GM23338 (cell line): ENCODE results near the gene SUMO4. TPM values are rescaled to one million over a fixed set of nuclear protein-coding genes. Genes with fewer than 3 reads are reported as not detected.

Experiments
- ATAC-seq: fragments of 200-7000 bp; cut with Tn5 transposase; 3 replicates; pipeline ENCODE4 v1.9.1; 2020
- DNase-seq: peaks from one replicate; pipeline ENCODE4 v3.0.0-alpha.2; 2015; ENCODE audit warnings: low spot score
- H2AFZ ChIP-seq: fragments of 200-600 bp; sonication (generic); 2 replicates; pipeline ENCODE4 v1.8.0; 2016; ENCODE audit warnings: antibody characterized with exemption, mild to moderate bottlenecking, moderate library complexity
- H3F3A ChIP-seq: fragments of 200-600 bp; sonication (generic); replicated peaks from 2 replicates; pipeline ENCODE4 v1.8.0; 2017; ENCODE audit warnings: antibody characterized with exemption, mixed run types, low read depth
- H3K27ac ChIP-seq: fragments of 200-600 bp; sonication (generic); 2 replicates; pipeline ENCODE4 v1.6.1; 2016; ENCODE audit warnings: low read depth
- H3K27me3 ChIP-seq: fragments of 200-600 bp; sonication (generic); 2 replicates; pipeline ENCODE4 v1.8.0; 2016; ENCODE audit warnings: mild to moderate bottlenecking, mixed run types, moderate library complexity; ENCODE audit not compliant: insufficient read depth
- H3K36me3 ChIP-seq: fragments of 200-600 bp; sonication (generic); 2 replicates; pipeline ENCODE4 v1.8.0; 2016; ENCODE audit warnings: mild to moderate bottlenecking; ENCODE audit not compliant: insufficient read depth
- H3K4me1 ChIP-seq: fragments of 200-600 bp; sonication (generic); 2 replicates; pipeline ENCODE4 v1.8.0; 2016; ENCODE audit warnings: mild to moderate bottlenecking, moderate library complexity; ENCODE audit not compliant: insufficient read depth
- H3K4me2 ChIP-seq: fragments of 200-600 bp; sonication (generic); 2 replicates; pipeline ENCODE4 v1.7.1; 2017; ENCODE audit warnings: mixed run types
- H3K4me3 ChIP-seq: fragments of 200-600 bp; sonication (generic); 2 replicates; pipeline ENCODE4 v1.6.1; 2016; ENCODE audit warnings: mixed run types
- H3K79me2 ChIP-seq: fragments of 200-600 bp; sonication (generic); replicated peaks from 2 replicates; pipeline ENCODE4 v1.8.0; 2017; ENCODE audit warnings: mild to moderate bottlenecking; ENCODE audit not compliant: insufficient read depth
- H3K9me2 ChIP-seq: fragments of 200-600 bp; sonication (generic); 2 replicates; pipeline ENCODE4 v1.8.0; 2017; ENCODE audit not compliant: insufficient read depth
- H4K20me1 ChIP-seq: fragments of 200-600 bp; sonication (generic); replicated peaks from 2 replicates; pipeline ENCODE4 v1.8.0; 2017; ENCODE audit warnings: mild to moderate bottlenecking; ENCODE audit not compliant: insufficient read depth
- H3K27ac Mint-ChIP-seq: 2 replicates; pipeline ENCODE4 v1.8.0; 2020; ENCODE audit warnings: inconsistent platforms, mild to moderate bottlenecking, moderate library complexity, mixed read lengths
- H3K27me3 Mint-ChIP-seq: 3 replicates; pipeline ENCODE4 v1.8.0; 2022; ENCODE audit warnings: low read depth, mild to moderate bottlenecking, moderate library complexity, mixed read lengths, inconsistent platforms; ENCODE audit not compliant: insufficient read depth, poor library complexity
- H3K36me3 Mint-ChIP-seq: 3 replicates; pipeline ENCODE4 v1.8.0; 2021; ENCODE audit warnings: low read depth, mild to moderate bottlenecking, inconsistent platforms, moderate library complexity, mixed read lengths
- H3K4me1 Mint-ChIP-seq: 3 replicates; pipeline ENCODE4 v1.8.0; 2020; ENCODE audit warnings: mild to moderate bottlenecking, inconsistent platforms, mixed read lengths
- H3K4me3 Mint-ChIP-seq: 3 replicates; pipeline ENCODE4 v1.8.0; 2021; ENCODE audit warnings: moderate library complexity, mild to moderate bottlenecking, inconsistent platforms, mixed read lengths
- H3K9me3 Mint-ChIP-seq: 3 replicates; pipeline ENCODE4 v1.8.0; 2020; ENCODE audit warnings: moderate library complexity, mild to moderate bottlenecking, inconsistent platforms, mixed read lengths
- CREB1 ChIP-seq: fragments of 250-450 bp; sonication (Bioruptor Pico); IDR thresholded peaks from 2 replicates; pipeline ENCODE4 v1.5.0; 2020; ENCODE audit warnings: low read depth, mild to moderate bottlenecking, moderate library complexity
- CTCF ChIP-seq, 2 experiments: fragments of 200-600 bp in 1 of 2; sonication (generic) in 1 of 2; conservative IDR thresholded peaks; 2 replicates each; pipeline versions ENCODE4 v1.5.1 to v1.6.1; 2016 to 2017; ENCODE audit warnings: antibody characterized with exemption in 2 of 2, low read depth in 2 of 2, mild to moderate bottlenecking in 2 of 2, moderate library complexity in 1 of 2
- ETS1 ChIP-seq: IDR thresholded peaks from 2 replicates; pipeline ENCODE4 v1.6.1; 2016; ENCODE audit warnings: antibody characterized with exemption
- EZH2 ChIP-seq: fragments of 200-600 bp; sonication (generic); IDR thresholded peaks from one replicate; pipeline ENCODE4 v1.8.0; 2017; ENCODE audit warnings: antibody characterized with exemption, mild to moderate bottlenecking, low read depth; ENCODE audit not compliant: unreplicated experiment
- EZH2phosphoT487 ChIP-seq: fragments of 200-600 bp; sonication (generic); IDR thresholded peaks from one replicate; pipeline ENCODE4 v1.8.1; 2018; ENCODE audit warnings: antibody characterized with exemption; ENCODE audit not compliant: unreplicated experiment
- JUNB ChIP-seq: IDR thresholded peaks from one replicate; pipeline ENCODE4 v1.6.1; 2016; ENCODE audit warnings: antibody characterized with exemption; ENCODE audit not compliant: unreplicated experiment
- NANOG ChIP-seq: IDR thresholded peaks from 2 replicates; pipeline ENCODE4 v1.6.1; 2016; ENCODE audit warnings: antibody characterized with exemption, borderline replicate concordance
- POLR2AphosphoS5 ChIP-seq: IDR thresholded peaks from 2 replicates; pipeline ENCODE4 v1.6.1; 2016; ENCODE audit warnings: antibody characterized with exemption, low read depth
- REST ChIP-seq: IDR thresholded peaks from one replicate; pipeline ENCODE4 v1.6.1; 2018; ENCODE audit warnings: antibody characterized with exemption; ENCODE audit not compliant: unreplicated experiment
- STAT1 ChIP-seq: IDR thresholded peaks from one replicate; pipeline ENCODE4 v1.6.1; 2016; ENCODE audit warnings: antibody characterized with exemption; ENCODE audit not compliant: unreplicated experiment
- ZNF114 ChIP-seq: fragments of 250-450 bp; sonication (Bioruptor Pico); IDR thresholded peaks from 2 replicates; pipeline ENCODE4 v1.5.0; 2020; ENCODE audit warnings: mild to moderate bottlenecking, moderate library complexity
- ZNF331 ChIP-seq: fragments of 250-450 bp; sonication (Bioruptor Pico); IDR thresholded peaks from 2 replicates; pipeline ENCODE4 v1.5.0; 2020; ENCODE audit warnings: low read depth, mild to moderate bottlenecking, moderate library complexity
- ZNF462 ChIP-seq: fragments of 250-450 bp; sonication (Bioruptor Pico); IDR thresholded peaks from 2 replicates; pipeline ENCODE4 v1.5.0; 2020; ENCODE audit warnings: mild to moderate bottlenecking, moderate library complexity
- polyA plus RNA-seq: library from polyadenylated mRNA; unstranded; fragments of >200 nt; fragmentation: Nextera tagmentation; extraction: Ambion mirVana; gene quantifications from 2 replicates; pipeline ENCODE4 v1.2.1, GENCODE V29; 2016
- total RNA-seq: library from RNA; depleted of rRNA; stranded (reverse); fragments of >200 nt; shearing (Covaris generic); gene quantifications from 2 replicates; pipeline ENCODE4 v1.2.3, GENCODE V29; 2014

SUMO4 gene
- total and polyA plus RNA-seq, 2 experiments from 2014 or later: 1.9 to 2.1 TPM

GRCh38 chr6:149364557-149364956 lies 35.5 kb upstream of the SUMO4 start:
- Mint-ChIP-seq H3K36me3 (peaks cover 8% of the 10 kb centered on the region), H3K27ac (no peak overlapping the region), H3K27me3 (no peaks in the 10 kb centered on the region), H3K9me3 (no peaks in the 10 kb centered on the region), H3K4me1 (peaks cover 30% of the 10 kb centered on the region), H3K4me3 (no peak overlapping the region)
- Histone ChIP-seq H3F3A (no peaks in the 10 kb centered on the region), H3K27ac (no peak overlapping the region), H2AFZ (no peak overlapping the region), H3K9me2 (no peaks in the 10 kb centered on the region), H3K27me3 (no peaks in the 10 kb centered on the region), H3K36me3 (no peaks in the 10 kb centered on the region), H3K4me2 (no peak overlapping the region), H3K79me2 (peaks cover 100% of the 10 kb centered on the region), H3K4me3 (no peak overlapping the region), H3K4me1 (peaks cover 23% of the 10 kb centered on the region), H4K20me1 (peaks cover 43% of the 10 kb centered on the region)
- TF ChIP-seq REST (no peak), ZNF114 (CRISPR knock-in tag) (no peak), NANOG (no peak), STAT1 (no peak), ETS1 (no peak), EZH2 (no peak), POLR2AphosphoS5 (no peak), JUNB (no peak), EZH2phosphoT487 (no peak), ZNF462 (CRISPR knock-in tag) (no peak), CTCF (conservative IDR thresholded peaks at IDR 0.05; ENCODE audit: low read depth in 2 of 2) (no peak), CREB1 (no peak), ZNF331 (CRISPR knock-in tag) (no peak)
- ATAC-seq: no peak
- no peak for DNase-seq
